Neuronal stem cell (in vitro differentiated cells): ENCODE results near the gene ZNF148.

Experiments used
- DNase-seq: peaks from one replicate; pipeline ENCODE4 v3.0.0-alpha.2; 2013; ENCODE audit warnings: low spot score
- H2AFZ ChIP-seq: one replicate; pipeline ENCODE4 v1.6.1; 2013; ENCODE audit warnings: mild to moderate bottlenecking, low read length, inconsistent platforms
- H2AK5ac ChIP-seq: 2 replicates; pipeline ENCODE4 v1.6.1; 2013; ENCODE audit warnings: low read depth, mild to moderate bottlenecking, inconsistent platforms, low read length, moderate library complexity, mixed read lengths
- H2BK120ac ChIP-seq: 2 replicates; pipeline ENCODE4 v1.6.1; 2013; ENCODE audit warnings: low read depth, mild to moderate bottlenecking, inconsistent platforms, low read length, moderate library complexity, mixed read lengths
- H2BK12ac ChIP-seq: one replicate; pipeline ENCODE4 v1.6.1; 2013; ENCODE audit warnings: low read length, inconsistent platforms
- H2BK15ac ChIP-seq: 2 replicates; pipeline ENCODE4 v1.6.1; 2013; ENCODE audit warnings: mild to moderate bottlenecking, low read length, inconsistent platforms, mixed read lengths
- H2BK5ac ChIP-seq: one replicate; pipeline ENCODE4 v1.6.1; 2013; ENCODE audit warnings: inconsistent platforms, mild to moderate bottlenecking, low read length, moderate library complexity
- H3K14ac ChIP-seq: one replicate; pipeline ENCODE4 v1.6.1; 2013; ENCODE audit warnings: low read length, inconsistent platforms
- H3K18ac ChIP-seq: 2 replicates; pipeline ENCODE4 v1.6.1; 2013; ENCODE audit warnings: low read length, inconsistent platforms
- H3K23ac ChIP-seq: 2 replicates; pipeline ENCODE4 v1.6.1; 2013; ENCODE audit warnings: low read depth, mild to moderate bottlenecking, mixed read lengths, low read length, inconsistent platforms; ENCODE audit not compliant: poor library complexity
- H3K27ac ChIP-seq: replicated peaks from 3 replicates; pipeline ENCODE4 v1.5.1; 2013; ENCODE audit warnings: low read length, inconsistent platforms
- H3K27me3 ChIP-seq, 3 experiments: 2 replicates each; pipeline ENCODE4 v1.6.1; 2013; ENCODE audit warnings: low read length in 3 of 3, mild to moderate bottlenecking in 2 of 3, inconsistent platforms in 1 of 3, low read depth in 1 of 3, mixed read lengths in 1 of 3, moderate library complexity in 1 of 3; ENCODE audit not compliant: control insufficient read depth in 3 of 3, insufficient read depth in 3 of 3
- H3K36me3 ChIP-seq, 2 donors: replicated peaks in 1 of 2; 2 replicates each; pipeline ENCODE4 v1.6.1; 2013; ENCODE audit warnings: low read length in 2 of 2; ENCODE audit not compliant: control insufficient read depth in 2 of 2, insufficient read depth in 2 of 2
- H3K4ac ChIP-seq: 2 replicates; pipeline ENCODE4 v1.6.1; 2013; ENCODE audit warnings: inconsistent platforms, mild to moderate bottlenecking, low read length, moderate library complexity
- H3K4me1 ChIP-seq, 2 donors: 1 replicate in 1 of 2; 2 replicates in 1 of 2; pipeline ENCODE4 v1.6.1; 2013; ENCODE audit warnings: low read length in 2 of 2, low read depth in 1 of 2; ENCODE audit not compliant: control insufficient read depth in 2 of 2, insufficient read depth in 1 of 2
- H3K4me2 ChIP-seq: one replicate; pipeline ENCODE4 v1.6.1; 2013; ENCODE audit warnings: mild to moderate bottlenecking, low read length, inconsistent platforms; ENCODE audit not compliant: insufficient read depth, poor library complexity, severe bottlenecking
- H3K4me3 ChIP-seq, 2 donors: 2 replicates each; pipeline ENCODE4 v1.5.1; 2013; ENCODE audit warnings: low read length in 2 of 2, mild to moderate bottlenecking in 2 of 2, inconsistent platforms in 1 of 2, moderate library complexity in 1 of 2
- H3K79me1 ChIP-seq: one replicate; pipeline ENCODE4 v1.6.1; 2013; ENCODE audit warnings: low read depth, mild to moderate bottlenecking, inconsistent platforms, low read length, moderate library complexity
- H3K9ac ChIP-seq: one replicate; pipeline ENCODE4 v1.6.1; 2013; ENCODE audit warnings: mild to moderate bottlenecking, low read depth, low read length, inconsistent platforms; ENCODE audit not compliant: poor library complexity
- H3K9me3 ChIP-seq, 2 donors: replicated peaks in 1 of 2; 2 replicates each; pipeline versions ENCODE3 to v1.6.1; 2013; ENCODE audit warnings: low read length in 2 of 2, mild to moderate bottlenecking in 2 of 2, inconsistent platforms in 1 of 2, low read depth in 1 of 2, mixed read lengths in 1 of 2, moderate library complexity in 1 of 2; ENCODE audit not compliant: control insufficient read depth in 2 of 2, insufficient read depth in 1 of 2
- H4K8ac ChIP-seq: one replicate; pipeline ENCODE4 v1.6.1; 2013; ENCODE audit warnings: low read depth, mild to moderate bottlenecking, inconsistent platforms, low read length, moderate library complexity
- H4K91ac ChIP-seq: one replicate; pipeline ENCODE4 v1.6.1; 2013; ENCODE audit warnings: low read length, low read depth, mild to moderate bottlenecking, inconsistent platforms; ENCODE audit not compliant: poor library complexity
- WGBS, 2 donors: extraction: QIAGEN DNeasy Blood & Tissue Kit; methylation state at CpG; one replicate each; pipeline ENCODE4 v1.1.7; 2013; ENCODE audit warnings: missing lambda C conversion rate in 2 of 2, mixed read lengths in 1 of 2; ENCODE audit not compliant: insufficient read length in 2 of 2, insufficient replicate concordance in 1 of 2; ENCODE audit errors: extremely low coverage in 2 of 2; 5-methylcytosine and 5-hydroxymethylcytosine counted together

ZNF148 gene

DNA sequence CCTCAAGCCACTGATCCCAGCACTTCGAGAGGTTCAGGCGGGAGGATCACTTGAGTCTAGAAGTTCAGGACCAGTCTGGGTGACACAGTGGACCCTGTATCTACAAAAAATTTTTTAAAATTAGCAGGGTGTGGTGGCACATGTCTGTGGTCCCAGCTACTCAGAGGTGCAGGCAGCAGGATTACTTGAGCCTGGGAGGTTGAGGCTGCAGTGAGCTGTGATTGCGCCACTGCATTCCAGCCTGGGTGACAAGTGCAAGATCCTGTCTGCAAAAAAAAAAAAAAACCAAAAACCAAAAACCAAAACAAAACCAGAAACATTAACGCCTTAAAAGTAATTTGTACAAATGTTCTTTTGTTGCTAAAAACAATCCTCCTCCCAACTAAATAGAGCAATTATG, 134.6 kb downstream of the ZNF148 start:
- Histone ChIP-seq H3K27ac (no peak overlapping the region), H2BK120ac (no peak overlapping the region), H3K9ac (no peak overlapping the region), H3K18ac (no peak overlapping the region), H2BK15ac (no peak overlapping the region), H2BK12ac (no peak overlapping the region), H3K4me2 (no peak overlapping the region), H3K23ac (no peak overlapping the region), H3K27me3 (no peaks in the 10 kb centered on the region), H3K79me1 (no peaks in the 10 kb centered on the region), H3K4ac (no peak overlapping the region), H2AFZ (no peak overlapping the region), H4K91ac (no peak overlapping the region), H4K8ac (no peak overlapping the region), H3K36me3 (peaks cover 0 to 10% of the 10 kb centered on the region in 2 donors), H3K9me3 (no peaks in the 10 kb centered on the region), H2BK5ac (no peak overlapping the region), H3K4me3 (no peak overlapping the region), H3K14ac (no peak overlapping the region), H2AK5ac (no peak overlapping the region), H3K4me1 (peaks cover 0 to 3% of the 10 kb centered on the region in 2 donors)
- WGBS, 2 donors: no CpG with 5 or more reads among the region's 4 CpGs
- no peak for DNase-seq

DNA sequence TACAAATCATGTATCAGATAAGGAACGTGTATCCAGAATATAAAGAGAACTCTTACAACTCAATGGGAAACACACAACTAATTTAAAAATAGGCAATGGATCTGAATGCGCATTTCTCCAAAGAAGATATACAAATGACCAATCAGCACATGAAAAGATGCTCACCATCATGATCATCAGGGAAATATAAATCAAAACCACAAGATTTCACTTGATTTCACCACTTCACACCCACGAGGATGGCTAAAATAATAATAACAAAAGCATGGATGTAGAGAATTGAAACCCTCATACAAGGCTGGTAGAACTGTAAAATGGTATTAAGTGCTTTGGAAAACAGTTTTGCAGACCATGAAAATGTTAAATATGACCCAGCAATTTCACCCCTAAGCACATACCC, 135.9 kb downstream of the ZNF148 start:
- Histone ChIP-seq H2AK5ac (no peak overlapping the region), H3K79me1 (no peaks in the 10 kb centered on the region), H3K9me3 (peaks cover 0 to 10% of the 10 kb centered on the region in 2 donors), H3K9ac (no peak overlapping the region), H3K4me3 (no peak overlapping the region), H2BK15ac (no peak overlapping the region), H4K91ac (no peak overlapping the region), H3K36me3 (peaks cover 0 to 17% of the 10 kb centered on the region in 2 donors), H3K18ac (no peak overlapping the region), H2BK12ac (no peak overlapping the region), H2BK120ac (no peak overlapping the region), H3K27me3 (no peaks in the 10 kb centered on the region), H3K4me1 (peaks cover 0 to 3% of the 10 kb centered on the region in 2 donors), H2AFZ (no peak overlapping the region), H3K4ac (no peak overlapping the region), H4K8ac (no peak overlapping the region), H2BK5ac (no peak overlapping the region), H3K27ac (no peak overlapping the region), H3K14ac (no peak overlapping the region), H3K4me2 (no peak overlapping the region), H3K23ac (no peak overlapping the region)
- WGBS, 2 donors: no CpG with 5 or more reads among the region's 3 CpGs
- DNase-seq: no peak

DNA sequence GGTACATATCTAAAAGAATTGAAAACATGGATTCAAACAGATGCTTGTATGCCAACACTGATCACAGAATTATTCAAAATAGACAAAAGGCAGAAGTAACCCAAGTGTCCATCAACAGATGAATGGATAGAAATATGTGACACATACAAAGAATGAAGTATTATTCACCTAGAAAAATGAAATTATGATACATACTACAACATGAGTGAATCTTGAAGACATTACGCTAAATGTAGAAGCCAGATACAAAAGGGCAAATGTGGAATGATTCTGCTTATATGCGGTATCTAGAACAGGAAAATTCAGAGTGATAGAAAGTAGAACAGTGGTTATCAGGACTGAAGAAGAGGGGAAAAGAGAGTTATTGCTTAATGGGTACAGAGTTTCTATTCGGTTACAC, 136.4 kb downstream of the ZNF148 start:
- no peak overlapping the region for H2BK12ac ChIP-seq
- no peak overlapping the region for H4K8ac ChIP-seq
- no peak overlapping the region for H2AK5ac ChIP-seq
- no peak overlapping the region for H2AFZ ChIP-seq
- no peak overlapping the region for H2BK15ac ChIP-seq
- no peak overlapping the region for H3K23ac ChIP-seq
- H3K4me1 ChIP-seq: peaks cover 0 to 3% of the 10 kb centered on the region in 2 donors
- no peak overlapping the region for H3K27ac ChIP-seq
- H2BK5ac ChIP-seq: no peak overlapping the region
- H3K79me1 ChIP-seq: no peaks in the 10 kb centered on the region
- H3K4me3 ChIP-seq: no peak overlapping the region
- H3K27me3 ChIP-seq: no peaks in the 10 kb centered on the region
- WGBS, 2 donors: no CpG with 5 or more reads among the region's 3 CpGs
- no peak overlapping the region for H3K4me2 ChIP-seq
- peaks cover 0 to 12% of the 10 kb centered on the region in 2 donors for H3K9me3 ChIP-seq
- no peak overlapping the region for H3K4ac ChIP-seq
- no peak overlapping the region for H2BK120ac ChIP-seq
- no peak overlapping the region for H3K9ac ChIP-seq
- H3K18ac ChIP-seq: no peak overlapping the region
- no peak overlapping the region for H3K14ac ChIP-seq
- H4K91ac ChIP-seq: no peak overlapping the region
- H3K36me3 ChIP-seq: peaks cover 0 to 22% of the 10 kb centered on the region in 2 donors
- no peak for DNase-seq

DNA sequence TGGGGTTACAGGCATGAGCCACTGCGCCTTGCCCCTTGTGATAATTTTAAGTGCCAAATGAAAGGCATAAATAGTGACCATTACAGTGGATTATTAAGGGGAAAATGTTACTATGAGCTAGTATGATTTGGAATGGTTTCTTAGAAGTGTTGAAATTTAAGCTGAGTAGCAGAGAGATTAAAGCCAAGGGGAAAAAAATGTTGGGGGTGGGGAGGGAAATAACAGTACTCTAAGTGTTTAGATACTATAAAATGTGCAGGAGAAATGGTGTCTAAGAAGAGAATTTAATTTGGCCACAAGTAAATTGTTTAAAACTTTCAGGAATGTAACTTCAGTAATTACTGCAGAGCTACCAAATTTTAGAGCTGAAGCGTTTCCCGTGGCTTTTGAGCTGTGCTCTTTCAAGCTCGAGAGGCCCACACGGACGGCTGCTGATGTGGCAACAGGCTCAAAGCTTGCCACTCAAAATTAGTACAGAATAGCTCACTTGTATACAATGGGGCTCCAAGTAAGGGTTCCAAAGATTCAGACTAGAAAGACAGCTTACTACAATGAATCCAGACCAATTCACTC, 138.7 kb downstream of the ZNF148 start:
- no peak overlapping the region for H2AFZ ChIP-seq
- no CpG with 5 or more reads among the region's 6 CpGs for WGBS, 2 donors
- H2BK15ac ChIP-seq: no peak overlapping the region
- H2BK12ac ChIP-seq: no peak overlapping the region
- DNase-seq: no peak
- H3K79me1 ChIP-seq: no peaks in the 10 kb centered on the region
- no peak overlapping the region for H3K9ac ChIP-seq
- H3K4me1 ChIP-seq: peaks cover 0 to 3% of the 10 kb centered on the region in 2 donors
- no peak overlapping the region for H4K8ac ChIP-seq
- H3K23ac ChIP-seq: no peak overlapping the region
- H2BK120ac ChIP-seq: no peak overlapping the region
- H3K36me3 ChIP-seq: peaks cover 11 to 42% of the 10 kb centered on the region in 2 donors
- no peaks in the 10 kb centered on the region for H3K27me3 ChIP-seq
- no peak overlapping the region for H2AK5ac ChIP-seq
- H3K4ac ChIP-seq: no peak overlapping the region
- H3K14ac ChIP-seq: no peak overlapping the region
- no peak overlapping the region for H3K4me2 ChIP-seq
- no peak overlapping the region for H4K91ac ChIP-seq
- H3K9me3 ChIP-seq: peaks cover 0 to 17% of the 10 kb centered on the region in 2 donors
- H2BK5ac ChIP-seq: no peak overlapping the region
- no peak overlapping the region for H3K4me3 ChIP-seq
- no peak overlapping the region for H3K18ac ChIP-seq
- peak overlapping the region; percentile 53 for H3K27ac ChIP-seq
